ENCODE results near the gene GLIS1. TPM values are rescaled to one million over a fixed set of nuclear protein-coding genes. Genes with fewer than 3 reads are reported as not detected.

The GLIS1 gene
- total RNA-seq, 1 donor from 2014 or later, result 0.07 TPM

DNA sequence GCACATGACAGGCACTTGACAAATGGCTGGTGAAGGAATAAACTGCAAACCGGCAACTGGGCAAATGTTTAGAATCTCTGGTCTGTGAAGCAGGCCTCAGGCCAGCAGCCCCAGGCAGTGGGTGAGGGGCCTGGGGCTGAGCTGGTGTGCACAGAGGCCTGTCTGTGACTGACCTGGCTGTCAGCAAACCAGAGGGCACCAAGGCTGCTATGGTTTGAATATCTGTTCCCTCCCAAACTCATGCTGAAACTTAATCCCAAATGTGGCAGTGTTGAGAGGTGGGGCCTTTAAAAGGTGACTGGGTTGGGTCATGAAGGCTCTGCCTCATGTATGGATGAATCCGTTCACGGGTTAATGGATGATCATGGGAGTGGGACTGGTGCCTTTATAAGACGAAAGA, 140.0 kb downstream of the GLIS1 start:
- Mint-ChIP-seq H3K4me1 (ENCODE audit: low read depth, unreplicated experiment) (no peaks in the 10 kb centered on the region), H3K27ac (ENCODE audit: unreplicated experiment) (no peak overlapping the region), H3K4me3 (ENCODE audit: unreplicated experiment) (no peak overlapping the region), H3K27me3 (ENCODE audit: low read depth, unreplicated experiment) (peaks cover 57% of the 10 kb centered on the region), H3K36me3 (ENCODE audit: low read depth, unreplicated experiment) (no peaks in the 10 kb centered on the region), H3K9me3 (ENCODE audit: unreplicated experiment) (peaks cover 2% of the 10 kb centered on the region)
- Histone ChIP-seq H3K9me3 (ENCODE audit: insufficient read depth, low read depth, low read length) (no peaks in the 10 kb centered on the region), H3K36me3 (ENCODE audit: insufficient read depth, low read length) (peaks cover 4% of the 10 kb centered on the region), H3K27ac (ENCODE audit: low read depth, low read length) (no peak overlapping the region), H3K4me2 (ENCODE audit: low read length) (no peak overlapping the region), H3K4me3 (ENCODE audit: insufficient read depth, low read depth, low read length) (no peak overlapping the region), H3K79me2 (ENCODE audit: insufficient read depth, low read length) (peaks cover 28% of the 10 kb centered on the region), H3K9ac (ENCODE audit: low read length) (no peak overlapping the region), H3K4me1 (ENCODE audit: insufficient read depth, low read length) (peaks cover 2% of the 10 kb centered on the region), H2AFZ (ENCODE audit: low read depth, low read length) (no peak overlapping the region), H3K27me3 (ENCODE audit: insufficient read depth, low read length) (no peaks in the 10 kb centered on the region), H4K20me1 (ENCODE audit: insufficient read depth, low read length) (peaks cover 76% of the 10 kb centered on the region)
- TF ChIP-seq, protein P1, sequence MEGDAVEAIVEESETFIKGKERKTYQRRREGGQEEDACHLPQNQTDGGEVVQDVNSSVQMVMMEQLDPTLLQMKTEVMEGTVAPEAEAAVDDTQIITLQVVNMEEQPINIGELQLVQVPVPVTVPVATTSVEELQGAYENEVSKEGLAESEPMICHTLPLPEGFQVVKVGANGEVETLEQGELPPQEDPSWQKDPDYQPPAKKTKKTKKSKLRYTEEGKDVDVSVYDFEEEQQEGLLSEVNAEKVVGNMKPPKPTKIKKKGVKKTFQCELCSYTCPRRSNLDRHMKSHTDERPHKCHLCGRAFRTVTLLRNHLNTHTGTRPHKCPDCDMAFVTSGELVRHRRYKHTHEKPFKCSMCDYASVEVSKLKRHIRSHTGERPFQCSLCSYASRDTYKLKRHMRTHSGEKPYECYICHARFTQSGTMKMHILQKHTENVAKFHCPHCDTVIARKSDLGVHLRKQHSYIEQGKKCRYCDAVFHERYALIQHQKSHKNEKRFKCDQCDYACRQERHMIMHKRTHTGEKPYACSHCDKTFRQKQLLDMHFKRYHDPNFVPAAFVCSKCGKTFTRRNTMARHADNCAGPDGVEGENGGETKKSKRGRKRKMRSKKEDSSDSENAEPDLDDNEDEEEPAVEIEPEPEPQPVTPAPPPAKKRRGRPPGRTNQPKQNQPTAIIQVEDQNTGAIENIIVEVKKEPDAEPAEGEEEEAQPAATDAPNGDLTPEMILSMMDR (IDR thresholded peaks at IDR 0.05; ENCODE audit: insufficient read depth, low read depth, low read length), result no peak
- no peak for TF ChIP-seq EZH2 (IDR thresholded peaks at IDR 0.05; ENCODE audit: insufficient read depth, low read length)
- DNase-seq (ENCODE audit: low read depth) (no peak), FAIRE-seq (no peak)

DNA sequence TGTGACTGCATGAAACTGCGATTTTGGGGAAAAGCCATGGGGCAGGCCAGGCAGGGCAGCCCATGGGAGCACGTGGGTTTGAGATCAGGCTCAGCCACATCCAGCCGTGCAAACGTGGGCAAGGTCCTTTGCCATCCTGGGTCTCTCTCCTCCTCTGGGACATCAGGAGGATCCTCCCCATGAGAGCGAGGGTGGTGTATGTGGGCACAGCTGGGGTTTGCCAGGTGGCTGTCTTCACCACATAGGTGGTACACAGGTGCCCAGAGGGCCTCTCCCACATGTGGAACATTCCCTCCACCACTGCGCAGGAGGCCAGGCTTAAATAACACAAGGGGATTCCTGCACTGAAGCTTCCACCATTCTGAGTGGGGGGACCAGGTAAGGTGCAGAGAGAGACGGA, 143.1 kb downstream of the GLIS1 start:
- Mint-ChIP-seq H3K4me3 (ENCODE audit: unreplicated experiment) (no peak overlapping the region), H3K9me3 (ENCODE audit: unreplicated experiment) (peaks cover 2% of the 10 kb centered on the region), H3K36me3 (ENCODE audit: low read depth, unreplicated experiment) (no peaks in the 10 kb centered on the region), H3K27ac (ENCODE audit: unreplicated experiment) (no peak overlapping the region), H3K4me1 (ENCODE audit: low read depth, unreplicated experiment) (peaks cover 2% of the 10 kb centered on the region), H3K27me3 (ENCODE audit: low read depth, unreplicated experiment) (peaks cover 43% of the 10 kb centered on the region)
- TF ChIP-seq, protein P1 (IDR thresholded peaks at IDR 0.05; ENCODE audit: insufficient read depth, low read depth, low read length), result no peak
- no peak for TF ChIP-seq EZH2 (IDR thresholded peaks at IDR 0.05; ENCODE audit: insufficient read depth, low read length)
- FAIRE-seq (no peak), DNase-seq (ENCODE audit: low read depth) (no peak)
- H3K9ac ChIP-seq (ENCODE audit: low read length), result no peak overlapping the region
- no peak overlapping the region for H3K27ac ChIP-seq (ENCODE audit: low read depth, low read length)
- no peaks in the 10 kb centered on the region for H3K27me3 ChIP-seq (ENCODE audit: insufficient read depth, low read length)
- H4K20me1 ChIP-seq (ENCODE audit: insufficient read depth, low read length), result peaks cover 75% of the 10 kb centered on the region
- no peak overlapping the region for H3K4me2 ChIP-seq (ENCODE audit: low read length)
- H3K9me3 ChIP-seq (ENCODE audit: insufficient read depth, low read depth, low read length), result no peaks in the 10 kb centered on the region
- H2AFZ ChIP-seq (ENCODE audit: low read depth, low read length), result no peak overlapping the region
- H3K79me2 ChIP-seq (ENCODE audit: insufficient read depth, low read length), result peaks cover 7% of the 10 kb centered on the region
- H3K36me3 ChIP-seq (ENCODE audit: insufficient read depth, low read length), result peaks cover 4% of the 10 kb centered on the region
- H3K4me1 ChIP-seq (ENCODE audit: insufficient read depth, low read length), result peaks cover 4% of the 10 kb centered on the region
- H3K4me3 ChIP-seq (ENCODE audit: insufficient read depth, low read depth, low read length), result no peak overlapping the region

DNA sequence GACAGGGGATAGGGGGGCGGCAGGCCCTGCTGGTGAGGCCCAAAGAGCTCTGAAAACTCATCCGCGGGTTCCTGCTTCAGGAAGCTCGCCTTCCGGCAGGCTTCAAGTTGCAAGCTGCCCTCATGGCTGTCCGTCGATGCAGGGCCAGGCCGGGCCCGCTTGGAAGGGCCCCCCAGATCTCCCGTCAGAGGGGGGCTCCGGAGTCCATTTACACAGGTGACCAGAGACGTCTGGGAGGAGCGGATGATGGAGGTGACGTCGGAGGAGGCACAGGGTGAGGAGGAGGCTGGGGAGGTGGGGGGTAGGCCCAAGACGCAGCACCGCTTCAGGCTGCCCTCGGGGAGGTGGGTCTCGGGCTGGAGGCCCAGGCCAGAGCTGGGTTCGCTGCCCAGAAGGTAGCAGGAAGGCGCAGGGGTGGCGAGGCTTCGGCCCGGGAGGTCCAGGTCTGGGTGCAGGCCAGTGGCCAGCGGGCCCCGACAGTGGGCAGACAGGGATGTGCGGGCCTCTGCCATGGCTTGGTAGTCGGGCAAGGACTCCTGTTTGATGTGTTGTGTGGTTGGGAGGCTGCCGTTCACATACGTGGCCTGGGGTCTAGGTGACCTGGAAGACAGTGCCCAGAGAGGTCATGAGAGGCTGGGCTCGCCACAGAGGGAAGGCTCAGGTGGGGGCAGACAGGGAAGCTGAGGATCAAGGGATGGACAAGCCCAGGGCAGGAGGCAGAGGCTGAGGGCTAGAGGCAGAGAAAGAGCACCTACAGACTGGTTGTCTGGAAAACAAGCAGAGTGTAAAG, 144.4 kb downstream of the GLIS1 start:
- FAIRE-seq (no peak), DNase-seq (ENCODE audit: low read depth) (no peak)
- TF ChIP-seq, protein P1 (IDR thresholded peaks at IDR 0.05; ENCODE audit: insufficient read depth, low read depth, low read length), result no peak
- TF ChIP-seq EZH2 (IDR thresholded peaks at IDR 0.05; ENCODE audit: insufficient read depth, low read length), result no peak
- Histone ChIP-seq H3K9ac (ENCODE audit: low read length) (no peak overlapping the region), H3K79me2 (ENCODE audit: insufficient read depth, low read length) (peaks cover 7% of the 10 kb centered on the region), H2AFZ (ENCODE audit: low read depth, low read length) (no peak overlapping the region), H3K27me3 (ENCODE audit: insufficient read depth, low read length) (no peaks in the 10 kb centered on the region), H3K9me3 (ENCODE audit: insufficient read depth, low read depth, low read length) (no peaks in the 10 kb centered on the region), H3K36me3 (ENCODE audit: insufficient read depth, low read length) (peaks cover 4% of the 10 kb centered on the region), H3K4me1 (ENCODE audit: insufficient read depth, low read length) (peaks cover 4% of the 10 kb centered on the region), H3K4me2 (ENCODE audit: low read length) (no peak overlapping the region), H3K4me3 (ENCODE audit: insufficient read depth, low read depth, low read length) (no peak overlapping the region), H3K27ac (ENCODE audit: low read depth, low read length) (no peak overlapping the region), H4K20me1 (ENCODE audit: insufficient read depth, low read length) (peaks cover 79% of the 10 kb centered on the region)
- H3K36me3 Mint-ChIP-seq (ENCODE audit: low read depth, unreplicated experiment), result no peaks in the 10 kb centered on the region
- peaks cover 4% of the 10 kb centered on the region for H3K4me1 Mint-ChIP-seq (ENCODE audit: low read depth, unreplicated experiment)
- peaks cover 34% of the 10 kb centered on the region for H3K27me3 Mint-ChIP-seq (ENCODE audit: low read depth, unreplicated experiment)
- no peak overlapping the region for H3K27ac Mint-ChIP-seq (ENCODE audit: unreplicated experiment)
- no peak overlapping the region for H3K4me3 Mint-ChIP-seq (ENCODE audit: unreplicated experiment)
- no peaks in the 10 kb centered on the region for H3K9me3 Mint-ChIP-seq (ENCODE audit: unreplicated experiment)
